Neural cell (in vitro differentiated cells): ENCODE data around the gene C16orf96. TPM values are rescaled to one million over a fixed set of nuclear protein-coding genes. Genes with fewer than 3 reads are reported as not detected.

Experiments used
- H2AFZ ChIP-seq: fragments of 200-600, 300-800 bp; sonication (generic), shearing (Covaris generic); 2 replicates; pipeline ENCODE4 v1.6.0; 2014; ENCODE audit warnings: low read depth, mild to moderate bottlenecking, antibody characterized with exemption, low read length, moderate library complexity
- H3F3A ChIP-seq: fragments of 200-600 bp; shearing (Covaris generic); 2 replicates; pipeline ENCODE4 v1.6.1; 2016; ENCODE audit warnings: mild to moderate bottlenecking, moderate library complexity, mixed read lengths, antibody characterized with exemption, low read length; ENCODE audit not compliant: insufficient read depth, poor library complexity, severe bottlenecking
- H3K27ac ChIP-seq: fragments of 200-600, 300-800 bp; sonication (generic), shearing (Covaris generic); 2 replicates; pipeline ENCODE4 v1.5.1; 2014; ENCODE audit warnings: mild to moderate bottlenecking, low read length, moderate library complexity
- H3K27me3 ChIP-seq: fragments of 300-800, 200-600 bp; sonication (generic), shearing (Covaris generic); 2 replicates; pipeline ENCODE4 v1.6.0; 2014; ENCODE audit warnings: mild to moderate bottlenecking, low read depth, low read length, moderate library complexity; ENCODE audit not compliant: insufficient read depth
- H3K36me3 ChIP-seq: fragments of 300-800, 200-600 bp; sonication (generic), shearing (Covaris generic); 2 replicates; pipeline ENCODE4 v1.5.1; 2014; ENCODE audit warnings: mild to moderate bottlenecking, antibody characterized with exemption, low read length, moderate library complexity; ENCODE audit not compliant: insufficient read depth
- H3K4me2 ChIP-seq: fragments of 300-800, 200-600 bp; sonication (generic), shearing (Covaris generic); 2 replicates; pipeline ENCODE4 v1.6.0; 2014; ENCODE audit warnings: mild to moderate bottlenecking, low read length
- H3K4me3 ChIP-seq: fragments of 300-800, 200-600 bp; sonication (generic), shearing (Covaris generic); 2 replicates; pipeline ENCODE4 v1.5.1; 2014; ENCODE audit warnings: mild to moderate bottlenecking, low read length, moderate library complexity
- H3K79me2 ChIP-seq: fragments of 200-600 bp; shearing (Covaris generic); replicated peaks from 2 replicates; pipeline ENCODE4 v1.6.0; 2014; ENCODE audit warnings: mild to moderate bottlenecking, low read length, moderate library complexity; ENCODE audit not compliant: insufficient read depth
- H3K9ac ChIP-seq: fragments of 300-800, 200-600 bp; sonication (generic), shearing (Covaris generic); 2 replicates; pipeline ENCODE4 v1.6.1; 2016; ENCODE audit warnings: mild to moderate bottlenecking, low read length, mixed read lengths
- H3K9me2 ChIP-seq: fragments of 200-600 bp; shearing (Covaris generic); 2 replicates; pipeline ENCODE4 v1.6.1; 2016; ENCODE audit warnings: mild to moderate bottlenecking, low read length, mixed read lengths; ENCODE audit not compliant: insufficient read depth
- H3K9me3 ChIP-seq: fragments of 200-600, 300-800 bp; sonication (generic), shearing (Covaris generic); 2 replicates; pipeline ENCODE4 v1.6.1; 2016; ENCODE audit warnings: mild to moderate bottlenecking, mixed run types, low read length, moderate library complexity, mixed read lengths
- H4K20me1 ChIP-seq: fragments of 200-600 bp; shearing (Covaris generic); 2 replicates; pipeline ENCODE4 v1.6.1; 2016; ENCODE audit warnings: mild to moderate bottlenecking, mixed run types; ENCODE audit not compliant: insufficient read depth
- EP300 ChIP-seq: fragments of 450-650 bp; conservative IDR thresholded peaks from 2 replicates; pipeline ENCODE4 v1.6.1; 2014; ENCODE audit warnings: antibody characterized with exemption, mild to moderate bottlenecking, moderate library complexity; ENCODE audit not compliant: poor library complexity, severe bottlenecking
- EZH2 ChIP-seq: fragments of 200-600, 300-800 bp; shearing (Covaris generic), sonication (generic); IDR thresholded peaks from 2 replicates; pipeline ENCODE4 v1.6.1; 2014; ENCODE audit warnings: antibody characterized with exemption, low read length, borderline replicate concordance, mild to moderate bottlenecking; ENCODE audit not compliant: insufficient read depth, poor library complexity, severe bottlenecking
- MXI1 ChIP-seq: fragments of 450-650 bp; conservative IDR thresholded peaks from 2 replicates; pipeline ENCODE4 v1.6.1; 2014; ENCODE audit warnings: antibody characterized with exemption, mild to moderate bottlenecking; ENCODE audit not compliant: poor library complexity, severe bottlenecking
- POLR2AphosphoS5 ChIP-seq: IDR thresholded peaks from 2 replicates; pipeline ENCODE4 v1.6.1; 2012
- RAD21 ChIP-seq: fragments of 450-650 bp; conservative IDR thresholded peaks from 2 replicates; pipeline ENCODE4 v1.6.1; 2014; ENCODE audit warnings: antibody characterized with exemption, mild to moderate bottlenecking, moderate library complexity
- SMC3 ChIP-seq: fragments of 450-650 bp; conservative IDR thresholded peaks from 2 replicates; pipeline ENCODE4 v1.6.1; 2014; ENCODE audit warnings: antibody characterized with exemption, mild to moderate bottlenecking, moderate library complexity; ENCODE audit not compliant: poor library complexity
- TAF1 ChIP-seq: IDR thresholded peaks from 2 replicates; pipeline ENCODE4 v1.6.1; 2012; ENCODE audit warnings: low read depth
- polyA plus RNA-seq: library from polyadenylated mRNA; depleted of rRNA; stranded (reverse); fragments of >200 nt; gene quantifications from 2 replicates; pipeline ENCODE4 v1.2.3, GENCODE V29; 2014
- TF ChIP-seq, protein P1 (sequence below): IDR thresholded peaks from 2 replicates; pipeline ENCODE4 v1.6.1; 2012; ENCODE audit warnings: borderline replicate concordance
- TF ChIP-seq, protein P2 (sequence below): fragments of 450-650 bp; IDR thresholded peaks from 2 replicates; pipeline ENCODE4 v1.5.1; 2014; ENCODE audit warnings: antibody characterized with exemption, mild to moderate bottlenecking, moderate library complexity; ENCODE audit not compliant: poor library complexity, severe bottlenecking

The C16orf96 gene
- polyA plus RNA-seq, 1 donor from 2014 or later: 0.21 TPM

DNA sequence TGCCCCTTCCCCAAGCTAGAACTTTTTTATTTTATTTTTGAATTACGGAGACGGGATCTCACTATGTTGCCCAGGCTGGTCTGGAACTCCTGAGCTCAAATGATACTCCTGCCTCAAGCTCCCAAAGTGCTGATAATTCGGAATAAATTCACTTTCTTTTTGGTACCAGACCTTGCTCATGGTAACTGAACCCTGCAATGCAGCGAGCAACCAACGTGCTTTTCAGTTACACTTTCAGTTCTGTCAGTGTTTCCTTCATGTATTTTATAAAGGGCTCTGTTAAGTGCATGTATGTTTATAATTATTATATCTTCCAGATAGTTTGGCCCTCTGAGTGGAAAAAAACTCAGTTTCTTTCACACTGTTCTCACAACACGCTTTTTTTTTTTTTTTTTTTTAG lies 13.9 kb downstream of the C16orf96 start:
- H3K27ac ChIP-seq: no peak overlapping the region
- no peak overlapping the region for H3K4me2 ChIP-seq
- no peaks in the 10 kb centered on the region for H4K20me1 ChIP-seq
- H3K36me3 ChIP-seq: no peaks in the 10 kb centered on the region
- H2AFZ ChIP-seq: no peak overlapping the region
- H3K27me3 ChIP-seq: no peaks in the 10 kb centered on the region
- no peaks in the 10 kb centered on the region for H3F3A ChIP-seq
- no peaks in the 10 kb centered on the region for H3K9me2 ChIP-seq
- H3K9me3 ChIP-seq: no peaks in the 10 kb centered on the region
- no peak overlapping the region for H3K9ac ChIP-seq
- H3K79me2 ChIP-seq: no peaks in the 10 kb centered on the region
- no peak for TF ChIP-seq SMC3
- no peak for TF ChIP-seq EP300
- no peak for TF ChIP-seq MXI1
- TF ChIP-seq EZH2: no peak
- TF ChIP-seq TAF1: no peak
- TF ChIP-seq, protein P1, sequence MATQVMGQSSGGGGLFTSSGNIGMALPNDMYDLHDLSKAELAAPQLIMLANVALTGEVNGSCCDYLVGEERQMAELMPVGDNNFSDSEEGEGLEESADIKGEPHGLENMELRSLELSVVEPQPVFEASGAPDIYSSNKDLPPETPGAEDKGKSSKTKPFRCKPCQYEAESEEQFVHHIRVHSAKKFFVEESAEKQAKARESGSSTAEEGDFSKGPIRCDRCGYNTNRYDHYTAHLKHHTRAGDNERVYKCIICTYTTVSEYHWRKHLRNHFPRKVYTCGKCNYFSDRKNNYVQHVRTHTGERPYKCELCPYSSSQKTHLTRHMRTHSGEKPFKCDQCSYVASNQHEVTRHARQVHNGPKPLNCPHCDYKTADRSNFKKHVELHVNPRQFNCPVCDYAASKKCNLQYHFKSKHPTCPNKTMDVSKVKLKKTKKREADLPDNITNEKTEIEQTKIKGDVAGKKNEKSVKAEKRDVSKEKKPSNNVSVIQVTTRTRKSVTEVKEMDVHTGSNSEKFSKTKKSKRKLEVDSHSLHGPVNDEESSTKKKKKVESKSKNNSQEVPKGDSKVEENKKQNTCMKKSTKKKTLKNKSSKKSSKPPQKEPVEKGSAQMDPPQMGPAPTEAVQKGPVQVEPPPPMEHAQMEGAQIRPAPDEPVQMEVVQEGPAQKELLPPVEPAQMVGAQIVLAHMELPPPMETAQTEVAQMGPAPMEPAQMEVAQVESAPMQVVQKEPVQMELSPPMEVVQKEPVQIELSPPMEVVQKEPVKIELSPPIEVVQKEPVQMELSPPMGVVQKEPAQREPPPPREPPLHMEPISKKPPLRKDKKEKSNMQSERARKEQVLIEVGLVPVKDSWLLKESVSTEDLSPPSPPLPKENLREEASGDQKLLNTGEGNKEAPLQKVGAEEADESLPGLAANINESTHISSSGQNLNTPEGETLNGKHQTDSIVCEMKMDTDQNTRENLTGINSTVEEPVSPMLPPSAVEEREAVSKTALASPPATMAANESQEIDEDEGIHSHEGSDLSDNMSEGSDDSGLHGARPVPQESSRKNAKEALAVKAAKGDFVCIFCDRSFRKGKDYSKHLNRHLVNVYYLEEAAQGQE: no peak
- TF ChIP-seq, protein P2, sequence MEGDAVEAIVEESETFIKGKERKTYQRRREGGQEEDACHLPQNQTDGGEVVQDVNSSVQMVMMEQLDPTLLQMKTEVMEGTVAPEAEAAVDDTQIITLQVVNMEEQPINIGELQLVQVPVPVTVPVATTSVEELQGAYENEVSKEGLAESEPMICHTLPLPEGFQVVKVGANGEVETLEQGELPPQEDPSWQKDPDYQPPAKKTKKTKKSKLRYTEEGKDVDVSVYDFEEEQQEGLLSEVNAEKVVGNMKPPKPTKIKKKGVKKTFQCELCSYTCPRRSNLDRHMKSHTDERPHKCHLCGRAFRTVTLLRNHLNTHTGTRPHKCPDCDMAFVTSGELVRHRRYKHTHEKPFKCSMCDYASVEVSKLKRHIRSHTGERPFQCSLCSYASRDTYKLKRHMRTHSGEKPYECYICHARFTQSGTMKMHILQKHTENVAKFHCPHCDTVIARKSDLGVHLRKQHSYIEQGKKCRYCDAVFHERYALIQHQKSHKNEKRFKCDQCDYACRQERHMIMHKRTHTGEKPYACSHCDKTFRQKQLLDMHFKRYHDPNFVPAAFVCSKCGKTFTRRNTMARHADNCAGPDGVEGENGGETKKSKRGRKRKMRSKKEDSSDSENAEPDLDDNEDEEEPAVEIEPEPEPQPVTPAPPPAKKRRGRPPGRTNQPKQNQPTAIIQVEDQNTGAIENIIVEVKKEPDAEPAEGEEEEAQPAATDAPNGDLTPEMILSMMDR: no peak
- no peak for TF ChIP-seq RAD21
- TF ChIP-seq POLR2AphosphoS5: no peak
- H3K4me3 ChIP-seq: no peak overlapping the region

DNA sequence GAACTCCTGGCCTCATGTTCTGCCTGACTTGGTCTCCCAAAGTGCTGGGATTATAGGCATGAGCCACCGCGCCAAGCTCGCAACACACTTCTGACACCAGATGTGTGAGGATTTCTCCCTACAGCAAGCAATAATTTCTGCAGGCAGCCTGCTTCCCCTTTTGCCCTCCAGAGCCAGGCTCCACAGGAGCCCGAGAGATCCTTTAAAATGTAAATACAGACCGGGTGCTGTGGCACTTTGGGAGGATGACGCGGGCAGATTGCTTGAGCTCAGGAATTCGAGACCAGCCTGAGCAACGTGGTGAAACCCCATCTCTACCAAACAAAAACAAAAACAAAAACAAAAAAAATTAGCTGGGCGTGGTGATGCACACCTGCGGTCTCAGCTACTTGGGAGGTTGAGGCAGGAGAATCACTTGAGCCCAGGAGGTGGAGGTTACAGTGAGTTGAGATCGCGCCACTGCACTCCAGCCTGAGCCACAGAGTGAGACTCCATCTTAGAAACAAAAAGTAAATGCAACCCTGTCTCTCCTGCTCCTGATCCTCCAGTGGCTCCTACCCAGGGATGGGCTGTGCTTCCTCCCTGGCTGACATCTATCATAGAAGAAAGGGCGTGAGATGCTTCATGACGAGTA lies 14.7 kb downstream of the C16orf96 start:
- Histone ChIP-seq H4K20me1 (no peaks in the 10 kb centered on the region), H3K9me3 (no peaks in the 10 kb centered on the region), H3K4me2 (no peak overlapping the region), H3K27me3 (no peaks in the 10 kb centered on the region), H3K36me3 (no peaks in the 10 kb centered on the region), H2AFZ (no peak overlapping the region), H3K27ac (no peak overlapping the region), H3F3A (no peaks in the 10 kb centered on the region), H3K79me2 (no peaks in the 10 kb centered on the region), H3K9ac (no peak overlapping the region), H3K9me2 (no peaks in the 10 kb centered on the region), H3K4me3 (no peak overlapping the region)
- TF ChIP-seq MXI1 (no peak), SMC3 (no peak), RAD21 (no peak), EP300 (no peak), POLR2AphosphoS5 (no peak), TAF1 (no peak), EZH2 (no peak)
- TF ChIP-seq, protein P2: no peak
- TF ChIP-seq, protein P1: no peak
